Stomach (tissue), 9 donors: ENCODE results near the gene TBRG1. TPM values are rescaled to one million over a fixed set of nuclear protein-coding genes. Genes with fewer than 3 reads are reported as not detected.

Experiments
- DNase-seq, 2 donors: peaks; one replicate each; pipeline versions ENCODE4 v3.0.0 to v3.0.0-alpha.2; 2013 to 2019
- H3K27ac ChIP-seq, 5 donors: fragments of 200-600 bp in 4 of 5; sonication (generic) in 4 of 5; one replicate each; pipeline ENCODE4 v1.5.1; 2013 to 2019; ENCODE audit warnings: mild to moderate bottlenecking in 1 of 5, moderate library complexity in 1 of 5
- H3K27me3 ChIP-seq, 3 donors: fragments of 200-600 bp; sonication (generic); one replicate each; pipeline ENCODE4 v1.5.1; 2017 to 2019; ENCODE audit warnings: mixed run types in 1 of 3
- H3K36me3 ChIP-seq, 4 donors: fragments of 200-600 bp; sonication (generic); 1 replicate in 3 of 4; 2 replicates in 1 of 4; pipeline ENCODE4 v1.5.1; 2016 to 2019
- H3K4me1 ChIP-seq, 4 donors: fragments of 200-600 bp; sonication (generic); one replicate each; pipeline ENCODE4 v1.5.1; 2016 to 2019
- H3K4me3 ChIP-seq, 4 donors: fragments of 200-600 bp; sonication (generic) in 3 of 4; one replicate each; pipeline ENCODE4 v1.5.1; 2016 to 2019; ENCODE audit warnings: mild to moderate bottlenecking in 1 of 4
- H3K9me3 ChIP-seq, 4 donors: fragments of 200-600 bp; sonication (generic); one replicate each; pipeline ENCODE4 v1.5.1; 2016 to 2019
- EP300 ChIP-seq: sonication (generic); formaldehyde crosslinking; IDR thresholded peaks from one replicate; pipeline ENCODE4 v1.6.1; 2017; ENCODE audit warnings: antibody characterized with exemption
- POLR2A ChIP-seq, 4 donors: fragments of 450-650 bp; IDR thresholded peaks; one replicate each; pipeline ENCODE4 v1.6.1; 2016; ENCODE audit warnings: antibody characterized with exemption in 4 of 4, control low read depth in 2 of 4, mild to moderate bottlenecking in 1 of 4, moderate library complexity in 1 of 4
- POLR2AphosphoS5 ChIP-seq, 3 donors: sonication (generic); formaldehyde crosslinking; IDR thresholded peaks; one replicate each; pipeline ENCODE4 v1.6.1; 2016; ENCODE audit warnings: antibody characterized with exemption in 3 of 3
- WGBS, 5 donors: extraction: QIAGEN DNeasy Blood & Tissue Kit in 3 of 5; methylation state at CpG; one replicate each; pipeline versions ENCODE4 v1.1.5 to v1.1.7; 2013 to 2018; 5-methylcytosine and 5-hydroxymethylcytosine counted together
- intact Hi-C: fragments of 100-400 bp; cut with DNase I; formaldehyde crosslinking; loops from one replicate; pipeline ENCODE4 v1.15.1; 2023; ENCODE audit warnings: low total_unique reads
- polyA plus RNA-seq, 3 donors: library from polyadenylated mRNA; stranded (reverse); fragments of 200-250 nt; gene quantifications; one replicate each; pipeline ENCODE4 v1.2.3, GENCODE V29; 2013
- total RNA-seq, 5 donors: library from RNA; depleted of rRNA; stranded (reverse); fragments of >200 nt; gene quantifications; one replicate each; pipeline versions ENCODE4 v1.1.0 to v1.2.3, GENCODE V29; 2014 to 2016
- TF ChIP-seq, protein P1 (sequence below), 7 experiments: fragments of 450-650 bp in 4 of 7; fragments of 200-600 bp in 3 of 7; sonication (generic) in 3 of 7; IDR thresholded peaks; one replicate each; pipeline ENCODE4 v1.5.1; 2016 to 2019; ENCODE audit warnings: antibody characterized with exemption in 7 of 7, control low read depth in 2 of 7, mild to moderate bottlenecking in 1 of 7
- donor health status: healthy with polysubstance abuse.
- donor health status: Bipolar disorder and iron deficiency.
- donor health status: healthy.

Gene TBRG1
- total and polyA plus RNA-seq, 8 donors: 16.9 to 130 (median 31.6) TPM

DNA sequence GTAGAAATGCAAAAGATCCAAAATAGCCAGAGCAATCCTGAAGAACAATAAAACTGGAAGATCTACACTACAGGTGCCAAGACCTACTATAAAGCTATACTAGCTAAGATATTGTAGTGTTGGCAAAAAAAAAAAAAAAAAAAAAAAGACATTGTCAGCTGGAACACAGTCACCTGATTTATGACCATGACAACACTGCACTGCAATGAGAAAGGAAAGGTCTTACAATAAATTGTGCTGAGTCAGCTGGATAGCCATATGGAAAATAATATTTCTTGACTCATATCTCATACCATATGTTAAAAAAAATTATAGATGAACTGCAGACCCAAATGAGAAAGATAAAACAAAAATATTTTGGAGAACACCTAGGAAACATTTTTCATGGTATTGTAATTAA lies 14.5 kb upstream of the TBRG1 start:
- no peak for TF ChIP-seq EP300
- no peak for TF ChIP-seq POLR2A (IDR thresholded peaks at IDR 0.05)
- TF ChIP-seq POLR2AphosphoS5 (IDR thresholded peaks at IDR 0.05): no peak
- TF ChIP-seq, protein P1, sequence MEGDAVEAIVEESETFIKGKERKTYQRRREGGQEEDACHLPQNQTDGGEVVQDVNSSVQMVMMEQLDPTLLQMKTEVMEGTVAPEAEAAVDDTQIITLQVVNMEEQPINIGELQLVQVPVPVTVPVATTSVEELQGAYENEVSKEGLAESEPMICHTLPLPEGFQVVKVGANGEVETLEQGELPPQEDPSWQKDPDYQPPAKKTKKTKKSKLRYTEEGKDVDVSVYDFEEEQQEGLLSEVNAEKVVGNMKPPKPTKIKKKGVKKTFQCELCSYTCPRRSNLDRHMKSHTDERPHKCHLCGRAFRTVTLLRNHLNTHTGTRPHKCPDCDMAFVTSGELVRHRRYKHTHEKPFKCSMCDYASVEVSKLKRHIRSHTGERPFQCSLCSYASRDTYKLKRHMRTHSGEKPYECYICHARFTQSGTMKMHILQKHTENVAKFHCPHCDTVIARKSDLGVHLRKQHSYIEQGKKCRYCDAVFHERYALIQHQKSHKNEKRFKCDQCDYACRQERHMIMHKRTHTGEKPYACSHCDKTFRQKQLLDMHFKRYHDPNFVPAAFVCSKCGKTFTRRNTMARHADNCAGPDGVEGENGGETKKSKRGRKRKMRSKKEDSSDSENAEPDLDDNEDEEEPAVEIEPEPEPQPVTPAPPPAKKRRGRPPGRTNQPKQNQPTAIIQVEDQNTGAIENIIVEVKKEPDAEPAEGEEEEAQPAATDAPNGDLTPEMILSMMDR (IDR thresholded peaks at IDR 0.05): no peak
- Histone ChIP-seq H3K36me3 (no peaks in the 10 kb centered on the region), H3K4me3 (no peak overlapping the region), H3K4me1 (no peaks in the 10 kb centered on the region), H3K9me3 (no peaks in the 10 kb centered on the region), H3K27ac (no peak overlapping the region), H3K27me3 (peaks cover 0 to 8% (median 0%) of the 10 kb centered on the region in 3 donors)
- intact Hi-C loops: no loop called here
- peak in 1 of 2 donors; percentile 18 for DNase-seq

DNA sequence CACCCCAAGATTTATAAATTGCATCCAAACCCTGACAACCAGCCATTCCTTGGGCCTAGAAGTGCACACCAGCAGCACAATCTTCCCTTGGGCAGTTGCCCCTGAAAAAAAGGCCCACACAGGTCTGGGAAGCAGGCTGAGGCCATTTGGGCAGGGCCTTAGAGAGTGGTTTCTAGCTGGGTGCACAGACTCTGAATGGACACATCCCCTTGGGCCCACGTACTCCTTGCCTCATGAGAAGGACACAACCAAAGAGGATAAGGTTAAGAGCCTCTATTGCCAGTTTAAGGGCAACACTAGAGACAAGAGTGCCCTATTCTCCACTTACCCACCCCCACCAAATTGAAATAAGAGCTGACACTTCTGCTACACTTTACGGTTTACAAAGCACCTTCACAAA lies 12.4 kb upstream of the TBRG1 start:
- 67 to 92% (median 80%) methylated on average over 2 of the region's 2 CpGs for WGBS, 5 donors
- no peaks in the 10 kb centered on the region for H3K4me1 ChIP-seq
- intact Hi-C loops: no loop called here

DNA sequence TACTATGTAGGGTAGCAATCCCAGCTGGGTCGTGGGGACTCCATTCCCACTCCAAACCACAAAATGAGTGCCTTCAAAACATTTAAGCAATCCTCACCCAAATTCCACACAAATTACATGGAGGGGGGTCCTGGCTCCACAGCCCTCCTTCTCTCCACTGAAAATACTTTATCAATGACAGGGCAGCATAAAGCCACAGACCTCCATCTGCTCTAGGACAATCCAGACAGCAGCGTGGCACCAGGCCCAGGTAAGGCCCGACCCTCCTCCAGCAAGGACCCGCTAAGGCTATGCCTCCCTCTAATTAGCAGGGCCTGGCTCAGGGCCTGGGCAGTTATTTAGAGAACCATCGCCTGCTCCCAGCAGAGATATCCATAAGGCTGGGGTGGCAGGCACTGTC lies 11.6 kb upstream of the TBRG1 start, which contains the start of gene PANX3:
Gene PANX3, plus strand, starts transcription at position 365 of the 400 bp plus-strand sequence. CDS start 129 bp downstream, outside the sequence.
- intact Hi-C loops: no loop called here
- Histone ChIP-seq H3K27me3 (peaks cover 0 to 28% (median 8%) of the 10 kb centered on the region in 3 donors), H3K4me3 (no peak within 1 kb of the TSS), H3K27ac (no peak within 1 kb of the TSS), H3K4me1 (no peaks in the 10 kb centered on the region), H3K36me3 (no peaks in the 10 kb centered on the region), H3K9me3 (no peaks in the 10 kb centered on the region)
- no peak for DNase-seq
- WGBS, 5 donors: 67 to 79% (median 72%) methylated on average over 5 of the region's 5 CpGs
- no peak for TF ChIP-seq POLR2AphosphoS5 (IDR thresholded peaks at IDR 0.05)

More for the DNA sequence above, 12.4 kb upstream of the TBRG1 start:
- Histone ChIP-seq H3K27me3 (peaks cover 0 to 26% (median 8%) of the 10 kb centered on the region in 3 donors), H3K4me3 (no peak overlapping the region), H3K36me3 (no peaks in the 10 kb centered on the region), H3K27ac (no peak overlapping the region), H3K9me3 (no peaks in the 10 kb centered on the region)
- TF ChIP-seq POLR2A (IDR thresholded peaks at IDR 0.05) (no peak), EP300 (no peak), POLR2AphosphoS5 (IDR thresholded peaks at IDR 0.05) (no peak)
- TF ChIP-seq, protein P1 (IDR thresholded peaks at IDR 0.05): no peak
- no peak for DNase-seq

DNA sequence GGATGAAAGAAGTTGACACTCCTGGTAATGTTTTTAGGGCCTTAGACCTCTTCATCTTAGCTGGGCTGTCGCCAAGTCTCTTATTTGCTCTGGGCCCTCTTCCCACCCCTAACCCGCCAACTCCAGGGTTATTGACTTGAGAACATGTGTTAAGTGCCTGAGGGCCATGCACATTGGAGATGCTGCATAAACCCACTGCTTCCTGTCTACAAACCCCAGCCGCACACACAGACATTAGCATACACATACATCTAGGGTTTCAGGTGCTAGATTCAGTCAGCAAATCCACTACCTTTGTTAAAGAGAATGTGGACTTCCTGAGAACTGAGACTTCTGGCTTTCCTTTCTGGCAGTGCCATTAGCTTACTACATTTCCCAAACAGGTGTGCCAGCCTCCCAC lies 10.6 kb upstream of the TBRG1 start:
- Histone ChIP-seq H3K36me3 (no peaks in the 10 kb centered on the region), H3K9me3 (no peaks in the 10 kb centered on the region), H3K4me3 (no peak overlapping the region), H3K27me3 (peaks cover 0 to 35% (median 8%) of the 10 kb centered on the region in 3 donors), H3K4me1 (no peaks in the 10 kb centered on the region), H3K27ac (no peak overlapping the region)
- DNase-seq: peak in 1 of 2 donors; percentile 9
- intact Hi-C loops: no loop called here
- no peak for TF ChIP-seq POLR2A (IDR thresholded peaks at IDR 0.05)
- TF ChIP-seq EP300: no peak
- TF ChIP-seq, protein P1 (IDR thresholded peaks at IDR 0.05): no peak
- no peak for TF ChIP-seq POLR2AphosphoS5 (IDR thresholded peaks at IDR 0.05)
- WGBS, 5 donors: 54 to 70% (median 67%) methylated on average over 3 of the region's 3 CpGs

DNA sequence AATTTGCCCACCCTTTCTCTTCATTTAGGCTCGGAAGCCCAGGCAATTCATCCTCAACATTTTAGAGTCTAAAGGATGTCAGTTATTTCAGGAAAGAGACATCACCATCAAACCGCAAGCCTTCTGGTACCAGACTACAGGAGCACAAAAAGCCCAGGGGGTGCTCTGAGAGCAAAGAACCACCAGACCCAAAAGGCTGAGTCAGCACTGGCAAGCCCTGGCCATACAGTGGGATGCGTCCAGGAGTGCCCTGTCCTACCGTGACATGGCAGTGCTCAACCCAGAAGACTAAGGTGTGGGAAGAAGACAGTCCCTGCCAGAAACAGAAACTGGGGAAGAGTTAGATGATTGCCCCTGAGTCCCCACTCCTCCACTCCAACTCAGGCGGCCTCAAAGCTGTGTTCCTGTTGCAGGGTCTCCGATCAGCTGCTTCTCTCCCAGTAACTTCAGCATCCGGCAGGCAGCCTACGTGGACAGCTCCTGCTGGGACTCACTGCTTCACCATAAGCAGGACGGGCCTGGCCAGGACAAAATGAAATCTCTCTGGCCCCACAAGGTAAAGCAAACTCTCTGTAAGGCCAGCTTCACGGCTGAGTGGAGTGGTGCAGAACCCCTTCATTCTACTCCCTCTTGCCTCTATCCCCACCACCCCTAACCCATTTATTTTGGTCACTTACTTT lies 10.0 kb upstream of the TBRG1 start:
- no peak overlapping the region for H3K4me3 ChIP-seq
- no peaks in the 10 kb centered on the region for H3K9me3 ChIP-seq
- H3K27me3 ChIP-seq: peaks cover 0 to 41% (median 8%) of the 10 kb centered on the region in 3 donors
- H3K36me3 ChIP-seq: no peaks in the 10 kb centered on the region
- peak in 1 of 2 donors; percentile 9 for DNase-seq
- no peak overlapping the region for H3K27ac ChIP-seq
- intact Hi-C loops: no loop called here
- no peaks in the 10 kb centered on the region for H3K4me1 ChIP-seq
- TF ChIP-seq, protein P1 (IDR thresholded peaks at IDR 0.05): no peak
- no peak for TF ChIP-seq POLR2AphosphoS5 (IDR thresholded peaks at IDR 0.05)
- 55 to 68% (median 60%) methylated on average over 9 to 10 of the region's 10 CpGs for WGBS, 5 donors
